Measurements from ENCODE around the gene HCK. TPM values are rescaled to one million over a fixed set of nuclear protein-coding genes. Genes with fewer than 3 reads are reported as not detected.
"Not testable (repeated sequence)": the region's sequence is repeated elsewhere in the genome, so short reads cannot be mapped to it uniquely, and the experiment has no call there.

The HCK gene
- total RNA-seq, 1 donor from 2014 or later: 0.78 TPM

DNA sequence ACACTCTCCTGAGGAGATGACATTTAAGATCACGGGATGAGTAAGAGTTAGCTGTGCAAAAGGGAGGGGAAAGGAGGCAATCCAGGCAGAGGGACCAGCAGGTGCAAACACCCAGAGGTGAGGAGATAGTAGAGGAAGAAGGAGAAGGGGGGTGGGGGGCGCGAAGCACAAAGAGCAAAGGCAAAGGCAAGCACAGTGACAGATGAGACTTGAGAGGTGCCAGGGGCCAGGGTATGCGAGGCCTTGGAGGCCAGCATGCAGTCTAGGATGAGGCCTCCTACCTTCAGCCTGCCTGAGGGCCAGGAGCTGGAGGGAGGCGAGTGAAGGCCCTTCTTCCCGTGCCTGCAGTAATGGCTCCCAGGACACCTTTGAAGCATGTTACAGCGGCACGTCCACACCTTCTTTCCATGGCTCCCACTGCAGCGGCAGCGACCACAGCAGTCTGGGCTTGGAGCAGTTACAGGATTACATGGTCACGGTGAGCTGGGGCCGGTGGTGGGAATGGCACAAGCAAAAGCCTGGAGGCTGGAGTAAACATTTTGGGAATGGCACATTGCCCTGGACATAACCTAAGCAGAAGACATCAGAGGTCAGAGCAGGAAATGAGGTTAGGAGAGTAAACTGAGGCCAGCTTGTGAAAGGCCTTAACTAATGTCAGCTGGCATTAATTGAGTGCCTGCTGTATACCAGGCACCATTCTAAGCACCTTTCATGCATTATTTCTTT lies 23.2 kb upstream of the HCK start:
- H3K27me3 Mint-ChIP-seq (ENCODE audit: unreplicated experiment): peaks cover 8% of the 10 kb centered on the region
- H3K9me3 Mint-ChIP-seq (ENCODE audit: unreplicated experiment): peaks cover 6% of the 10 kb centered on the region
- H3K4me3 Mint-ChIP-seq (ENCODE audit: unreplicated experiment): peak overlapping the region; percentile 22
- TF ChIP-seq, protein P1, sequence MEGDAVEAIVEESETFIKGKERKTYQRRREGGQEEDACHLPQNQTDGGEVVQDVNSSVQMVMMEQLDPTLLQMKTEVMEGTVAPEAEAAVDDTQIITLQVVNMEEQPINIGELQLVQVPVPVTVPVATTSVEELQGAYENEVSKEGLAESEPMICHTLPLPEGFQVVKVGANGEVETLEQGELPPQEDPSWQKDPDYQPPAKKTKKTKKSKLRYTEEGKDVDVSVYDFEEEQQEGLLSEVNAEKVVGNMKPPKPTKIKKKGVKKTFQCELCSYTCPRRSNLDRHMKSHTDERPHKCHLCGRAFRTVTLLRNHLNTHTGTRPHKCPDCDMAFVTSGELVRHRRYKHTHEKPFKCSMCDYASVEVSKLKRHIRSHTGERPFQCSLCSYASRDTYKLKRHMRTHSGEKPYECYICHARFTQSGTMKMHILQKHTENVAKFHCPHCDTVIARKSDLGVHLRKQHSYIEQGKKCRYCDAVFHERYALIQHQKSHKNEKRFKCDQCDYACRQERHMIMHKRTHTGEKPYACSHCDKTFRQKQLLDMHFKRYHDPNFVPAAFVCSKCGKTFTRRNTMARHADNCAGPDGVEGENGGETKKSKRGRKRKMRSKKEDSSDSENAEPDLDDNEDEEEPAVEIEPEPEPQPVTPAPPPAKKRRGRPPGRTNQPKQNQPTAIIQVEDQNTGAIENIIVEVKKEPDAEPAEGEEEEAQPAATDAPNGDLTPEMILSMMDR (IDR thresholded peaks at IDR 0.05; ENCODE audit: partially characterized antibody, unreplicated experiment): no peak
- DNase-seq: peak; percentile 87
- no peak overlapping the region for H3K27ac Mint-ChIP-seq (ENCODE audit: unreplicated experiment)
- peaks cover 24% of the 10 kb centered on the region for H3K4me1 Mint-ChIP-seq (ENCODE audit: low read depth, unreplicated experiment)
- peaks cover 4% of the 10 kb centered on the region for H3K36me3 Mint-ChIP-seq (ENCODE audit: unreplicated experiment)

DNA sequence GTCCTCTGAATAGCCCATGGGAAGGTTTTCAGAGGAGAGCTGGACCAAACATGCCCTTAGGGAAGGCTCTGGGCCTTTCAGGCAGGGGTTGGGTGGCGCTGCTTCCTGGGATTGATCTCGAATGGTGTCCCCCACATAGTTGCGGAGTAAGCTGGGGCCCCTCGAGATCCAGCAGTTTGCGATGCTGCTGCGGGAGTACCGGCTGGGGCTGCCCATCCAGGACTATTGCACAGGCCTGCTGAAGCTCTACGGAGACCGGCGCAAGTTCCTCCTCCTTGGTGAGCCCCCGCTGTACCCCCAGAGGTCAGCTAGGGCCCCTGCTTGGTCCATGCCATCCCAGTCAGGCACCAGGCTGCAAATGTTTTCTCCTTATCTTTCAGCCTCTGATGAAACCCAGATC lies 22.5 kb upstream of the HCK start:
- Mint-ChIP-seq H3K4me3 (ENCODE audit: unreplicated experiment) (peak overlapping the region; percentile 60), H3K4me1 (ENCODE audit: low read depth, unreplicated experiment) (peaks cover 24% of the 10 kb centered on the region), H3K27me3 (ENCODE audit: unreplicated experiment) (peaks cover 9% of the 10 kb centered on the region), H3K36me3 (ENCODE audit: unreplicated experiment) (peaks cover 4% of the 10 kb centered on the region), H3K9me3 (ENCODE audit: unreplicated experiment) (peaks cover 6% of the 10 kb centered on the region), H3K27ac (ENCODE audit: unreplicated experiment) (no peak overlapping the region)
- TF ChIP-seq, protein P1 (IDR thresholded peaks at IDR 0.05; ENCODE audit: partially characterized antibody, unreplicated experiment): no peak
- DNase-seq: no peak

DNA sequence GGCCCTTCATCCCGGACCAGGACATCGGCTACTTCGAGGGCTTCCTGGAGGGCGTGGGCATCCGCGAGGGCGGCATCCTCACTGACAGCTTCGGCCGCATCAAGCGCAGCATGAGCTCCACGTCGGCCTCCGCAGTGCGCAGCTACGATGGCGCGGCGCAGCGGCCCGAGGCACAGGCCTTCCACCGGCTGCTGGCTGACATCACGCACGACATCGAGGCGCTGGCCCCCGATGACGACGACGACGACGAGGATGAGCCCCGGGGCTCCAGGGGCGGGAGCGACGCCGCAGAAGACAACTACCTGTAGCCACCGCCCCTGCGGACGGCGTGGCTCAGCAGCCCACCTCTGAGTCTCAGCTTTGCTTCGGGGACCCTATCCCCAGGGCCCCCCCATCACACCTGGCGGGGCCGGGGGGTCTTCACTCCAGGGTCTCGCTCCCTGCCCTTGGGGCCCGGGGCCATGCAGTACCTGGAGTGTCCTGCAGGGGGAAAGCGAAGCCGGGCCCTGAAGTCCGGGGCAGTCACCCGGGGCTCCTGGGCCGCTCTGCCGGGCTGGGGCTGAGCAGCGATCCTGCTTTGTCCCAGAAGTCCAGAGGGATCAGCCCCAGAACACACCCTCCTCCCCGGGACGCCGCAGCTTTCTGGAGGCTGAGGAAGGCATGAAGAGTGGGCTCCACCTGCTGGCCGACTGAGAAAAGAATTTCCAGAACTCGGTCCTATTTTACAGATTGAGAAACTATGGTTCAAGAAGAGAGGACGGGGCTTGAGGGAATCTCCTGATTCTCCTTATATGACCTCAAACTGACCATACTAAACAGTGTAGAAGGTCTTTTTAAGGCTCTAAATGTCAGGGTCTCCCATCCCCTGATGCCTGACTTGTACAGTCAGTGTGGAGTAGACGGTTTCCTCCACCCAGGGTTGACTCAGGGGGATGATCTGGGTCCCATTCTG lies 20.8 kb upstream of the HCK start:
- TF ChIP-seq, protein P1 (IDR thresholded peaks at IDR 0.05; ENCODE audit: partially characterized antibody, unreplicated experiment): peak; percentile 100
- Mint-ChIP-seq H3K27ac (ENCODE audit: unreplicated experiment) (no peak overlapping the region), H3K27me3 (ENCODE audit: unreplicated experiment) (peaks cover 8% of the 10 kb centered on the region), H3K9me3 (ENCODE audit: unreplicated experiment) (peaks cover 8% of the 10 kb centered on the region), H3K36me3 (ENCODE audit: unreplicated experiment) (peaks cover 4% of the 10 kb centered on the region), H3K4me1 (ENCODE audit: low read depth, unreplicated experiment) (peaks cover 22% of the 10 kb centered on the region), H3K4me3 (ENCODE audit: unreplicated experiment) (peak overlapping the region; percentile 62)
- DNase-seq: peak; percentile 98

DNA sequence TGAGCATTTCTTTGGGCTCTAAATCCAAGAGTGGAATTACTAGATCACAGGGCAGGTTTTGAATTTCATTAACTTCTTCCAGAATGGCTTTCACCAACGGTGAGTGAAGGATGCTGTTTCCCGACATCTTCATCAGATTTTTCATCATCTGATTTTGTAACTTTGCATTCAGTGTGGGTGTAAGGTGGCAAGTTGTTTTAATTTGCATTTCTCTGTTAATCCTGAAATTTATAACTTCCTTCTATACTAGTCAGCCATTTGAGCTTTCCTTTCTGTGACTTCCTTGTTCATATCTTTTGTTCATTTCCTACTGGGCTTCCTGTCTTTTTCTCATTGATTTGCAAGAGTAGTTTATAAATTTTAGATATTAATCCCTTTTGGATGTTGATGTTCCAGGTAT lies 18.7 kb upstream of the HCK start:
- Mint-ChIP-seq H3K9me3 (ENCODE audit: unreplicated experiment) (peaks cover 4% of the 10 kb centered on the region), H3K4me3 (ENCODE audit: unreplicated experiment) (no peak overlapping the region), H3K4me1 (ENCODE audit: low read depth, unreplicated experiment) (peaks cover 19% of the 10 kb centered on the region), H3K36me3 (ENCODE audit: unreplicated experiment) (peaks cover 4% of the 10 kb centered on the region), H3K27ac (ENCODE audit: unreplicated experiment) (no peak overlapping the region), H3K27me3 (ENCODE audit: unreplicated experiment) (peaks cover 6% of the 10 kb centered on the region)
- DNase-seq: no peak
- TF ChIP-seq, protein P1 (IDR thresholded peaks at IDR 0.05; ENCODE audit: partially characterized antibody, unreplicated experiment): no peak

DNA sequence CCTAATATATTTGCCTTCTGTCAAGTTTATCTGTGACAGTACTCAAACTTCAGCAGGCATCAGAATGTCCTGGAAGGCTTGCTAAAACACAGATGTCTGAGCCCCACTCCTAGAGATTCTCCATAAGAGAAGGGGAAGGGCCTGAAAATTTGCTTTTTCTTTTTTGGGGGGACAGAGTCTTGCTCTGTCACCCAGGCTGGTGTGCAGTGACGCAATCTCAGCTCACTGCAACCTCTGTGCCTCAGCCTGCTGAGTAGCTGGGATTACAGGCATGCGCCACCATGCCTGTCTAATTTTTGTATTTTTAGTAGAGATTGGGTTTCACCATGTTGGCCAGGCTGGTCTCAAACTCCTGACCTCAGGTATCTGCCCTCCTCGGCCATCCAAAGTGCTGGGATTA lies 18.3 kb upstream of the HCK start:
- H3K27ac Mint-ChIP-seq (ENCODE audit: unreplicated experiment); H3K27me3 Mint-ChIP-seq (ENCODE audit: unreplicated experiment); H3K4me3 Mint-ChIP-seq (ENCODE audit: unreplicated experiment); DNase-seq; H3K36me3 Mint-ChIP-seq (ENCODE audit: unreplicated experiment); H3K9me3 Mint-ChIP-seq (ENCODE audit: unreplicated experiment): not testable (repeated sequence)
- H3K4me1 Mint-ChIP-seq (ENCODE audit: low read depth, unreplicated experiment): peaks cover 15% of the 10 kb centered on the region

Measured in glutamatergic neuron (in vitro differentiated cells).